ENCODE measurements around the gene PCDHGC4. TPM values are rescaled to one million over a fixed set of nuclear protein-coding genes. Genes with fewer than 3 reads are reported as not detected.

PCDHGC4 gene
- total RNA-seq, result 1 to 10 TPM; 2.9 to 8.0 (median 6.7) TPM

DNA sequence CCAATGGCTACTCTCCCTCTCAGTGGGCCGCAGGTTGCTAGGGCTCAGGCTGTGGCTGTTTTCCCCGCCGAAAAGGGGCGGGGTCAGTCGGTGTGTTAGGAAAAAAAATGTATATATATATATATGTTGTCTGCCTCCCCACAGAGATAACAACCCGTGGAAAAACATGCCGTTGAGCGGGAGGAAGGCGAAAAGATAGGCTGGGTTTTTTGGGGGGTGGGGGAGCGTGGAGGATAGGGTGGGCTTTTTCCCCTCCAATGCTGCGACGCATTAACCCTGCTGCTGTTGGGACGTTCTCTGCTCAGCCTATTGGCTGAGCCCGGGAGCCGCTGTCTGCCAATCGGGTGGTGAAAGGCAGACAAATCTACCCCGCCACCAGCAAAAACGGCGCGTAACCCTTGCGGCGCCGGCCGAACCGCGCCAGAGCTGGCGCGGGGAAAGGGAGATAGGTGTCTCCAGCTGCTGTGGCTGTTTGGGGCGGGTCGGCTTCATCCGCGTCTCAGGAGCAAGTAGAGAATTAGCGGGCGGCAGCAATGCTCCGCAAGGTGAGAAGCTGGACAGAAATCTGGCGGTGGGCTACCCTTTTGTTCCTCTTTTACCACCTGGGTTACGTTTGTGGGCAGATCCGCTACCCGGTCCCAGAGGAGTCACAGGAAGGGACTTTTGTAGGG lies at the start of gene PCDHGC4:
Gene PCDHGC4 (plus strand): TSS at position 390 of the 671 bp plus-strand sequence. CDS start 144 bp downstream, at position 534.
- H3K9me3 ChIP-seq, result no peaks in the 10 kb centered on the region
- H3K4me1 ChIP-seq, result peaks cover 4 to 5% of the 10 kb centered on the region in 2 donors
- peak within 1 kb of the TSS; percentile 14 to 36 for H3K4me3 ChIP-seq
- TF ChIP-seq POLR2A (IDR thresholded peaks at IDR 0.05) (no peak), CTCF (IDR thresholded peaks at IDR 0.05) (no peak)
- DNase-seq, result no peak
- no peaks in the 10 kb centered on the region for H3K27me3 ChIP-seq
- intact Hi-C loops (cut with DNase I; ENCODE audit: low total_unique reads), result no loop called here
- peak within 1 kb of the TSS in 1 of 2 donors; percentile 2 for H3K27ac ChIP-seq
- no peaks in the 10 kb centered on the region for H3K36me3 ChIP-seq

DNA sequence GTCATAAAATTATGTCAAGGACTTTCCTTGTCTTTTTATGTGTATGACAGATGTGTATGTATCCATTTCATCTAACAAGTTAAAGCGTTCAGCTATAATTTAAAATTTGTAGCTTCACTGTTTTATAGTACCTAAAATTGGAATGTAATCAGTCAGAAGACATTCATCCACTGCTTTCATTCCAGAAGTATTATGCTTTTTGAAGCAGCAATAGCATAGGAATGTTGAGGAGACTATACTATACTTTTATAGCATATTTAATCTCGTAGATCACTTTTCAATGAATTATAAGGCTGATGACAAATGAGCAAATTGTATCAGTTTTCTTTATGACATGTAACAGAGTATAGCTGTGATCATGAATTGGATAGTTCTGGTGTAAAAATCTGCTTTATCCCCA lies 47.6 kb upstream of the PCDHGC4 start:
- DNase-seq, result no peak
- Histone ChIP-seq H3K9me3 (peaks cover 0 to 74% of the 10 kb centered on the region in 2 donors), H3K4me1 (no peaks in the 10 kb centered on the region), H3K4me3 (no peak overlapping the region), H3K27ac (no peak overlapping the region), H3K36me3 (no peaks in the 10 kb centered on the region), H3K27me3 (no peaks in the 10 kb centered on the region)
- intact Hi-C loops (cut with DNase I; ENCODE audit: low total_unique reads), result no loop called here
- TF ChIP-seq CTCF (IDR thresholded peaks at IDR 0.05) (no peak), POLR2A (IDR thresholded peaks at IDR 0.05) (no peak)

DNA sequence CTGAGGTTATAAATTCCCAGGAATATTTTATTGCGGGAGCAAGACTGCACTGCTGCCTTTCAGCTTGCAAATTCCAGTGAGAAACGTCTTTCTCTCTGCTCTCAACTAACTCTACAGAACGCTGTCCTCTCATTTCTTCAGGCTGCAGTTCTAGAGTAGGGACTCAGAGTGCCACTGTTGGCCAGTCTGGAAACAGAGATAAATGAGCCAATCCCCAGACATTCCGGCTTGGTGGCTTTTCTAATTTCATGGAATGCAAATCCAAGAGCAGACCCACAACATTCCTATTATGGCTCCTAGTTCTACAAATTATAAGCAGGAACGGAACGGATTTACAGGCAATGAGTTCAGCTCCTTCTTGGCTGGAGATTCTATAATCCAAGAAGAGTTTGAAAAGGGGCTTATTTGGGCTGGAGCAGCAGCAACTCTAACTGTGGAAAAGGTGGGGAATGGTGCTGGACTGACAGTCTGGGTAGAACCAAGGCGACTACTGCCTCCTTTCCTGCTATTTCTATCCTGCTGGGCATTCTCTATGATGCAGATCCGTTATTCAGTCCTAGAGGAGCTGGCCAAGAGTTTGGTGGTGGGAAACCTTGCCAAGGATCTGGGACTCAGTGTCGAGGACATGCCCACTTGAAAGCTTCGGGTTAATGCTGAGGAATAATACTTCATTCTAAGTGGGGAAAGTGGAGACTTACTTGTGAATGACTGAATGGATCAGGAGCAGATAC lies 45.3 kb upstream of the PCDHGC4 start:
- intact Hi-C loops (cut with DNase I; ENCODE audit: low total_unique reads), result no loop called here
- no peak for DNase-seq

GRCh38 chr5:141440341-141440740 lies 44.5 kb upstream of the PCDHGC4 start:
- no peaks in the 10 kb centered on the region for H3K27me3 ChIP-seq
- no peaks in the 10 kb centered on the region for H3K4me1 ChIP-seq
- H3K27ac ChIP-seq, result no peak overlapping the region
- intact Hi-C loops (cut with DNase I; ENCODE audit: low total_unique reads), result no loop called here
- H3K4me3 ChIP-seq, result no peak overlapping the region
- no peaks in the 10 kb centered on the region for H3K36me3 ChIP-seq
- DNase-seq, result no peak
- TF ChIP-seq CTCF (IDR thresholded peaks at IDR 0.05) (no peak), POLR2A (IDR thresholded peaks at IDR 0.05) (no peak)
- H3K9me3 ChIP-seq, result peaks cover 0 to 56% of the 10 kb centered on the region in 2 donors

More for the DNA sequence above, 45.3 kb upstream of the PCDHGC4 start:
- Histone ChIP-seq H3K27ac (no peak overlapping the region), H3K27me3 (no peaks in the 10 kb centered on the region), H3K36me3 (no peaks in the 10 kb centered on the region), H3K4me1 (no peaks in the 10 kb centered on the region), H3K9me3 (peaks cover 0 to 55% of the 10 kb centered on the region in 2 donors), H3K4me3 (no peak overlapping the region)
- TF ChIP-seq CTCF (IDR thresholded peaks at IDR 0.05), result no peak
- TF ChIP-seq POLR2A (IDR thresholded peaks at IDR 0.05), result no peak

DNA sequence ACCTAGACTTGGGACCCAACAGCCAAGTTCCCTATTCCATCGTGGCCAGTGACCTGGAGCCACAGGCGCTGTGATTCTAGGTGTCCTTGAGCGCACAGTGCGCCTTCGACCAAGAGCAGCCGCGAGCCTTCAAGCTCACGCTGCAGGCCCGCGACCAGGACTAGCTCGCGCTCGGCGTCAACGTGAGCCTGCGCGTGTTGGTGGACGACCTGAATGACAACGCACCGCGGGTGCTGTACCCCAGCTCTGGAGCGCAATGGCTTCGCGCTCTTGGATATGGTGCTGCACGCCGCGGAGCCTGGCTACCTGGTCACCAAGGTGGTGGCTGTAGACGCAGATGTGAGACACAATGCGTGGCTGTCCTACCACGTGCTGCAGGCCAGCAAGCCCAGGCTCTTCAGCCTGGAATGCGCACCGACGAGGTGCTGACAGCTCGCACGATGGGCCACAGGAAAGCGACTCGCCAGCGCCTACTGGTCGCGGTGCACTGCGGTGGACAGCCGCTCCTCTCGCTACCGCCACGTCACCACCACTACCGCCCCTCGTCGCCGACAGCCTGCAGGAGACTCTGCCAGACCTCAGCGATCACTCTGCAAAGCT lies 43.2 kb upstream of the PCDHGC4 start:
- no peak overlapping the region for H3K4me3 ChIP-seq
- DNase-seq, result no peak
- H3K9me3 ChIP-seq, result peaks cover 0 to 46% of the 10 kb centered on the region in 2 donors
- H3K27me3 ChIP-seq, result no peaks in the 10 kb centered on the region
- no peaks in the 10 kb centered on the region for H3K36me3 ChIP-seq
- intact Hi-C loops (cut with DNase I; ENCODE audit: low total_unique reads), result no loop called here
- no peak overlapping the region for H3K27ac ChIP-seq
- TF ChIP-seq CTCF (IDR thresholded peaks at IDR 0.05) (no peak), POLR2A (IDR thresholded peaks at IDR 0.05) (no peak)
- no peaks in the 10 kb centered on the region for H3K4me1 ChIP-seq

All from uterus (tissue), 4 donors.